Measurements from ENCODE around the gene PLXNC1.

DNA sequence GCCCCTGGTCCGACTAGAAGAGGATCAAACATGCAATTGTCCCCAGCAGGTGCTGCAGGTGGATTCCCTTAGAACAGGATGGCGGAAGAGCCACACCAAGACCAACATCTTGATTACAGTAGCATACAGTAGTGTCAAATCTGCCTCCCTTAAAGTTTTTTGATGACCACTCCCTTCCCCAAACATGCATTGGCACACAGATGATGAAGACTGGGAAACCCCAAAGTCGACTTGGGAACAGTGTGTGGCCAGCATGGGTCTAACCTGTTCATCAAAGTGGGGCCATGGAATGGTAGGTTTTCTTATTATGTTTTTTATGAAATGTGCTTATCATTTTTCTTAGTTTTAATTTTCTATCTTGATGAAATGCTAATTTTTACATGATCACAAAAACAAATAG is 8.8 kb downstream of the PLXNC1 start:
- TF ChIP-seq, protein P1, sequence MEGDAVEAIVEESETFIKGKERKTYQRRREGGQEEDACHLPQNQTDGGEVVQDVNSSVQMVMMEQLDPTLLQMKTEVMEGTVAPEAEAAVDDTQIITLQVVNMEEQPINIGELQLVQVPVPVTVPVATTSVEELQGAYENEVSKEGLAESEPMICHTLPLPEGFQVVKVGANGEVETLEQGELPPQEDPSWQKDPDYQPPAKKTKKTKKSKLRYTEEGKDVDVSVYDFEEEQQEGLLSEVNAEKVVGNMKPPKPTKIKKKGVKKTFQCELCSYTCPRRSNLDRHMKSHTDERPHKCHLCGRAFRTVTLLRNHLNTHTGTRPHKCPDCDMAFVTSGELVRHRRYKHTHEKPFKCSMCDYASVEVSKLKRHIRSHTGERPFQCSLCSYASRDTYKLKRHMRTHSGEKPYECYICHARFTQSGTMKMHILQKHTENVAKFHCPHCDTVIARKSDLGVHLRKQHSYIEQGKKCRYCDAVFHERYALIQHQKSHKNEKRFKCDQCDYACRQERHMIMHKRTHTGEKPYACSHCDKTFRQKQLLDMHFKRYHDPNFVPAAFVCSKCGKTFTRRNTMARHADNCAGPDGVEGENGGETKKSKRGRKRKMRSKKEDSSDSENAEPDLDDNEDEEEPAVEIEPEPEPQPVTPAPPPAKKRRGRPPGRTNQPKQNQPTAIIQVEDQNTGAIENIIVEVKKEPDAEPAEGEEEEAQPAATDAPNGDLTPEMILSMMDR (IDR thresholded peaks at IDR 0.05; ENCODE audit: insufficient read depth, low read length): no peak
- TF ChIP-seq POLR2AphosphoS5 (IDR thresholded peaks at IDR 0.05; ENCODE audit: low read depth) (no peak), GABPA (IDR thresholded peaks at IDR 0.05; ENCODE audit: low read depth) (no peak)
- TF ChIP-seq, protein P2, sequence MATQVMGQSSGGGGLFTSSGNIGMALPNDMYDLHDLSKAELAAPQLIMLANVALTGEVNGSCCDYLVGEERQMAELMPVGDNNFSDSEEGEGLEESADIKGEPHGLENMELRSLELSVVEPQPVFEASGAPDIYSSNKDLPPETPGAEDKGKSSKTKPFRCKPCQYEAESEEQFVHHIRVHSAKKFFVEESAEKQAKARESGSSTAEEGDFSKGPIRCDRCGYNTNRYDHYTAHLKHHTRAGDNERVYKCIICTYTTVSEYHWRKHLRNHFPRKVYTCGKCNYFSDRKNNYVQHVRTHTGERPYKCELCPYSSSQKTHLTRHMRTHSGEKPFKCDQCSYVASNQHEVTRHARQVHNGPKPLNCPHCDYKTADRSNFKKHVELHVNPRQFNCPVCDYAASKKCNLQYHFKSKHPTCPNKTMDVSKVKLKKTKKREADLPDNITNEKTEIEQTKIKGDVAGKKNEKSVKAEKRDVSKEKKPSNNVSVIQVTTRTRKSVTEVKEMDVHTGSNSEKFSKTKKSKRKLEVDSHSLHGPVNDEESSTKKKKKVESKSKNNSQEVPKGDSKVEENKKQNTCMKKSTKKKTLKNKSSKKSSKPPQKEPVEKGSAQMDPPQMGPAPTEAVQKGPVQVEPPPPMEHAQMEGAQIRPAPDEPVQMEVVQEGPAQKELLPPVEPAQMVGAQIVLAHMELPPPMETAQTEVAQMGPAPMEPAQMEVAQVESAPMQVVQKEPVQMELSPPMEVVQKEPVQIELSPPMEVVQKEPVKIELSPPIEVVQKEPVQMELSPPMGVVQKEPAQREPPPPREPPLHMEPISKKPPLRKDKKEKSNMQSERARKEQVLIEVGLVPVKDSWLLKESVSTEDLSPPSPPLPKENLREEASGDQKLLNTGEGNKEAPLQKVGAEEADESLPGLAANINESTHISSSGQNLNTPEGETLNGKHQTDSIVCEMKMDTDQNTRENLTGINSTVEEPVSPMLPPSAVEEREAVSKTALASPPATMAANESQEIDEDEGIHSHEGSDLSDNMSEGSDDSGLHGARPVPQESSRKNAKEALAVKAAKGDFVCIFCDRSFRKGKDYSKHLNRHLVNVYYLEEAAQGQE (IDR thresholded peaks at IDR 0.05; ENCODE audit: insufficient replicate concordance, low read depth): no peak

Data from HL-60 (cell line).